Stimulated activated CD8-positive, alpha-beta memory T cell treated with anti-CD3 and anti-CD28 coated beads, Interleukin-12 subunit alpha, Interleukin-12 subunit beta, amount 100 ng/mL, for 24 hours (primary cell): ENCODE measurements around the gene USP8.
"Not testable (repeated sequence)": the region's sequence is repeated elsewhere in the genome, so short reads cannot be mapped to it uniquely, and the experiment has no call there.

Experiments used
- DNase-seq: peaks from one replicate; pipeline ENCODE4 v3.0.0-alpha.2; 2020; ENCODE audit errors: extremely low read depth

The USP8 gene

GRCh38 chr15:50440932-50441331, 16.7 kb downstream of the USP8 start:
- no peak for DNase-seq

GRCh38 chr15:50452927-50453326, 28.7 kb downstream of the USP8 start:
- no peak for DNase-seq

GRCh38 chr15:50458348-50459112, 34.3 kb downstream of the USP8 start:
- DNase-seq, result no peak

- no peak for DNase-seq
Observed at GRCh38 chr15:50463423-50464358, 39.5 kb downstream of the USP8 start.

GRCh38 chr15:50471072-50471471, 46.9 kb downstream of the USP8 start:
- DNase-seq, result no peak

GRCh38 chr15:50476143-50476542, 51.9 kb downstream of the USP8 start:
- DNase-seq, result no peak

- no peak for DNase-seq
Observed at GRCh38 chr15:50484781-50485180, 60.6 kb downstream of the USP8 start.

GRCh38 chr15:50485389-50485788, 61.2 kb downstream of the USP8 start:
- no peak for DNase-seq

GRCh38 chr15:50487287-50487686, 63.1 kb downstream of the USP8 start:
- DNase-seq, result no peak

- no peak for DNase-seq
Observed at GRCh38 chr15:50493625-50494024, 69.4 kb downstream of the USP8 start.

- not testable (repeated sequence) for DNase-seq
Observed at GRCh38 chr15:50494547-50494946, 70.3 kb downstream of the USP8 start.

GRCh38 chr15:50496692-50497091, 72.5 kb downstream of the USP8 start:
- DNase-seq, result no peak

GRCh38 chr15:50500352-50500751, 76.1 kb downstream of the USP8 start:
- DNase-seq, result no peak

- DNase-seq, result no peak
Observed at GRCh38 chr15:50501815-50502214, 77.6 kb downstream of the USP8 start.

- DNase-seq, result no peak
Observed at GRCh38 chr15:50503144-50503543, 78.9 kb downstream of the USP8 start.

GRCh38 chr15:50505656-50506055, 81.5 kb downstream of the USP8 start:
- not testable (repeated sequence) for DNase-seq

- DNase-seq, result no peak
Observed at GRCh38 chr15:50506121-50506520, 81.9 kb downstream of the USP8 start.

- DNase-seq, result no peak
Observed at GRCh38 chr15:50513001-50513400, 88.8 kb downstream of the USP8 start.

- DNase-seq, result no peak
Observed at GRCh38 chr15:50519740-50520425, 95.7 kb downstream of the USP8 start.

- DNase-seq, result no peak
Observed at GRCh38 chr15:50523851-50524251, 99.6 kb downstream of the USP8 start.

GRCh38 chr15:50531163-50531562, 107.0 kb downstream of the USP8 start:
- DNase-seq, result no peak

- no peak for DNase-seq
Observed at GRCh38 chr15:50531766-50532165, 107.6 kb downstream of the USP8 start.
